Mucosa of gallbladder (tissue), 1 donor: ENCODE results near the gene SLC39A7. TPM values are rescaled to one million over a fixed set of nuclear protein-coding genes. Genes with fewer than 3 reads are reported as not detected.

Experiments
- DNase-seq: peaks from one replicate; pipeline ENCODE4 v3.0.0-alpha.2; 2020; ENCODE audit warnings: low spot score
- total RNA-seq: library from RNA; stranded (reverse); gene quantifications from one replicate; pipeline ENCODE4 v1.2.1, GENCODE V29; 2021
- donor health status: DM: no; HTN: no; CAD: no.

Gene SLC39A7
- total RNA-seq, 1 donor from 2014 or later, result 120 TPM

- DNase-seq, result no peak
Measured at GRCh38 chr6:33170176-33171015, 30.3 kb upstream of the SLC39A7 start.

DNA sequence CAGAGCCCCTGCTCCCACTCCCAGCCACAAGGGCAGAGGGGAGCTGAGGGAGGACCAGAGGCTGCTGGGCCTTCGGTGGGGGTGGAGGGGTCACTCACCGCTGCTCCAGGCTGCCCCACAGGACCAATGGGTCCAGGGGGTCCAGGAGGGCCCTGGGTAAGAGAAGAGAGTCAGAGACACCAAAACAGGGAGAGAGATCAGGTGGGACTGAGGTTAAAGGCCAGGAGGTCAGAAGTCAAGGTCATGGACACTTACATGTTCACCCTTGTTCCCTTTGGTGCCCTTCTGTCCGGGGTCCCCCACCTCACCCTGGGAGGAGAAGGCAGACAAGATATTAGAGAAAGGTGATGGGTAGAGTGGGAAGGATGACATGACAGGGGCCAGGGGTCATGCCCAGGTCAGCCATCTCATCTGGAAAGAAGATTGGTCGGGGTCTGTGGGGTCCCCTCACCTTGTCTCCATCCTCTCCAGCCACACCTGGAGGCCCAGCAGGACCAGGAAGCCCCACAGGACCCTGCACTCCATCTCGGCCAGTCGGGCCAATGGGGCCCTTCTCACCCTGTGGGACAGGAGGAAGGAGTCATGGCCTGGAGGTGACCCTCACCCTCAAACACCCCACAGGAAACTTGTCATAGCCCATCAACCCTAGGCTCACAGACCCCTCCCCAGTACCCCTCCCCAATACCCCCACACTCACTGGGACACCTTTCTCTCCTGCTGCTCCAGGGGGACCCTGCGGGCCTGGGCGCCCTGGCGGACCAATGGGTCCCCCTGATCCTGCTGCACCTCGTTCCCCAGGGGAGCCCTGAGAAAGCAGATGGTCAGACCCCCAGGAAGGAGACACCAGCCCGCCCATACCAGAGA, 29.4 kb upstream of the SLC39A7 start:
- no peak for DNase-seq

DNA sequence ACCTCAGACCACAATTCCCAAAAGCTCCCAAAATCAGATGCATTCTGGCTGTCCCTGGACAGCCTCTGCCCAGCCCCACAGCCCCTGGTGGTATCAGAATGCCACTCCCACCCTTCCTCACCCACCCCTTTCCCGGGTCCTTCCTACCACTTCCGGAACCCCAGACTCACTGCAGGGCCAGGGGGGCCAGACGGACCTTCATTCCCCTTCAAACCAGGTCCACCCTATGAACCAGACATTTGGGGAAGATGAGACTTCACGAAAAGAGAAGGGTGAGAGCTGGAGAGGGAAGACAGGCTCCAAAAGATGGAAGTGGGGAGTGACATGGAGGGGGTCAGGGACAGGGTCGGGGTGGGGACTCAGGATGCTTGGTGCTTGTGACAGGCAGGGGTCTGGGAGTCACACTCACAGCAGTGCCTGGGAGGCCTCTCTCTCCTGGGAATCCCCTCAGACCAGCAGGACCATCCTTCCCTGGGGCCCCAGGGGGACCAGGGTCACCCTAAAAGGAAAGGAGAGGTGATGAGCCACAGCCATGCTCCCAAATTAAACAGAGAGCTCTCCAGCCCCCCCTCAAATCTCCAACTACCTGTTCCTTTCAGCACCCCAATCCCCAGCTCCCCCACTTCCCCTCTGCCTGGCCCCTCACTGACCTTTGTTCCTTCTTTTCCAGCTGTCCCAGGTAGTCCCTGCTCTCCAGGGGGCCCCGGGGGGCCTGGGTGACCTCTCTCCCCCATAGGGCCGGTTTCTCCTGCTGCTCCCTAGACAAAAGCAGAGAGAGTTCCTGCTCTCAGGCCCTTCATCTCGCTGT, 28.6 kb upstream of the SLC39A7 start:
- no peak for DNase-seq

- DNase-seq, result no peak
Measured at GRCh38 chr6:33172688-33173534, 27.8 kb upstream of the SLC39A7 start.

- DNase-seq, result no peak
Measured at GRCh38 chr6:33173535-33174180, 27.0 kb upstream of the SLC39A7 start.

GRCh38 chr6:33174784-33175183, 25.9 kb upstream of the SLC39A7 start:
- no peak for DNase-seq

- DNase-seq, result no peak
Measured at GRCh38 chr6:33175436-33176069, 25.1 kb upstream of the SLC39A7 start.

DNA sequence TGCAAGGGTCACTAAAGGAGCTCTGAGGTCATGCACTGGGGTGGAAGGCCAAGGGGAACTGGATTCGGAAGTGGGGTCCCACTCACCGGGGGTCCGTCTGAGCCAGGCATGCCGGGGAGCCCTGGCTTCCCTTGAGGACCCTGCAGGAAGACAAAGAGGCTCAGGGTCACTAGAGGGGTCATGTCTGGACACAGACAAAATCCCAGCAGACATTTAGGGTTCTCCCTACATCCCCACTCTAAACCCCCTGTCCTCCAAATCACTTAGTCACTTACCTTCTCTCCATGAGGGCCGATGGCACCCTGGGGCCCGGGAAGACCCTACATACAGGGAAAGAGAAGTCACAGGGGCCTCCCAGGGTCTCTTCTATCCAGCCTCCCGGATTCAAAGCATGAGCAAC, 23.8 kb upstream of the SLC39A7 start:
- DNase-seq, result no peak

GRCh38 chr6:33177552-33178446, 22.9 kb upstream of the SLC39A7 start:
- DNase-seq, result no peak

DNA sequence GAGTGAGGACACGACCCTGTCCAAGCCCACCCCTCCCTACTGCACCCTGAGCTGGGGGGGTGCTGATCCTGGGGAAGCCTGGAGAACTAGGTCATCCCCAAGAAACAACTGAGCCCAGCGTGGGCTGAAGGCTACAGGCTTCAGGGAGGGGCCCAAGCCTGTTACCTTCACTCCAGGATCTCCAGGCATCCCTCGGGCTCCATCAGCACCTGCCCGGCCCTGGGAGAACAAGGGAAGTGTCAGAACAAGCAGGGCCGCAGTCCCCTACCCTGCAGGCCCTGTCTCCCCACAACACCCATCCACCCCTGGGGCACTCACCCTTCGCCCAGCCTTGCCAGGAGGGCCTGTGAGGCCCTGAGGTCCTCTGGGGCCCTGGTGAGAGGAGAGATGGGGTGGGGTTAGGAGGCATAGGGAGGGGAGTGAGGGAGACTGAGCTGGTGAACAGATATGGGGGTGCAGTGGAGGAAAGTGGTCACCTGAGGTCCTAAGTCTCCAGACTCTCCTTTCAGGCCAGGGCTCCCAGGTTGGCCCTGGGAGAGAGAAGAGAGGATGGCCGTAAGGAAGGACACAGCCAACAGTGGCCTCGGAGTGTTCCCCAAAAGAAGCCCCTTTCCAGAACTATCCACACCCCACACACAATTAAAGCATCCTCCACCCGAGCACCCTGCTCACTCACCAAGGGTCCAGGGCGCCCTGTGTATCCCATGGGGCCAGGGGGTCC, 21.8 kb upstream of the SLC39A7 start:
- DNase-seq, result no peak

DNA sequence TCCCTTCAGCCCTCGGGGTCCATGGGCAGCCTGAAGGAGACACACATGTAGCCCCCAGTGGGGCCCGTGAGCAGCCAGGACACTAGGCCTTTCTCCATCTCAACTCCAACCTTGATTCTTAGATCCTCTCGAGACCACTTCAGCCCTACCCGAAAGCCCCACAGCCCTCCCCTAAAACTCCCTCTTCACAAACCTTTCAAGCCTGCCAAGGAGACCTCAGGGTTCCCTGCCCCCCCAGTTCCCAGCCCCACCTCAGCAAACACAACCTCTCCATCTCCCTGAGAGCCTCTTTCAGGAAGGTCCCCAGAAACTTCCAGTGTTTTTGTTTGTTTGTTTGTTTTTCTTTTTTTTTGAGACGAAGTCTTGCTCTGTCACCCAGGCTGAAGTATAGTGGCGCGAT, 19.5 kb upstream of the SLC39A7 start:
- DNase-seq, result no peak

DNA sequence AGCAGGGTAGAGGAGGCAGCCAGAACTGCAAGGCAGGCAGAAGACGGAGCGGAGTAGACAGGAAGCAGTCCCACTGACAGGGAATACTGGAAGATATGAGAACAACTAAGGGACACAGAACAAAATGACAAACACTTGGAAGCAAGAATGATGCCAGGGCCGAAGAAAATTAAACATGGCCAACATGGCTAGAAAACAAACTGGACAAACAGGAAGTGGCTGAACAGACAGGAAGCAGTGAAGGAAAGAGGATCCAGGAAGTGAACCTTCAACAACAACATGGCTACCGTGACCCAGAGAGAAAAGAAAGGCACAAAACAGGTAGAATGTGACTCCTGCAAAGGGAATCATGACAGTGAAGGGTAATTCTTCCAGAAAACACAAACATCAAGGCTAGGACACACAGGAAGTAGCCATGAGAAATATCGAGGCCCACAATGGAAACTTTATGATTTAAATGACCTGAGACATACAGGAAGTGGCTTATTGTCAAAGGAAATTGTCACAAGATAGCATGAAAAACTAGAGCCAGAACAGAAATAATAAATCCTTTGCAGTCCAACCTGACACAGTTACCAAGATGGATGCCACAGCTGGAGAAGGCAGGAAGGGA, 17.5 kb upstream of the SLC39A7 start:
- no peak for DNase-seq

GRCh38 chr6:33185190-33185589, 15.5 kb upstream of the SLC39A7 start:
- DNase-seq, result no peak

DNA sequence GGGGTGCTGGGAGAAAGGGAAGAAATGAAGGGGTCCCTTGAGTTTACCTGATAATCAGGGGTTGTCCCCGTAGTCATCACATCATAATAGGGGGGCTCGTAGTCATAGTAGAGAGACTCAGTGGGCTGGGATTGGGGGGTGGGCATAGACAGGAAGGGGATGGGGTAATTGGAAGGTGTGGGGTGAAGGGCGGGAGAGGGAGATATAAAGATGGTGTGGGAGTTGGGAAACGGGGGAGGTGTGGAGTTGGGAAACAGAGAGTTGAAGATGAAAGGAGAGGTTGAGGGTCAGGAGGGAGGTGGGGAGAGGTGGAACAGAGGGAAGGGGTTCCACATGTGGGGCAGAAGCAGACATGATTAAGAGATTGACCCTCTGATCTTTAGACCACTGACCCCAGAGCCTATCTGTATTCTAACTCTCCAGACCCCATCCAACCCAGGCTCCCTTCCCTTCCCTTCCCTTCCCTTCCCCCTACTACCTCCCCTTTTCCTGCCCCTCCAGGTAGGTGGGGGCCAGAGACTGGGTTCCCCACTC, 14.9 kb upstream of the SLC39A7 start:
- no peak for DNase-seq

GRCh38 chr6:33187809-33188208, 12.9 kb upstream of the SLC39A7 start:
- no peak for DNase-seq

DNA sequence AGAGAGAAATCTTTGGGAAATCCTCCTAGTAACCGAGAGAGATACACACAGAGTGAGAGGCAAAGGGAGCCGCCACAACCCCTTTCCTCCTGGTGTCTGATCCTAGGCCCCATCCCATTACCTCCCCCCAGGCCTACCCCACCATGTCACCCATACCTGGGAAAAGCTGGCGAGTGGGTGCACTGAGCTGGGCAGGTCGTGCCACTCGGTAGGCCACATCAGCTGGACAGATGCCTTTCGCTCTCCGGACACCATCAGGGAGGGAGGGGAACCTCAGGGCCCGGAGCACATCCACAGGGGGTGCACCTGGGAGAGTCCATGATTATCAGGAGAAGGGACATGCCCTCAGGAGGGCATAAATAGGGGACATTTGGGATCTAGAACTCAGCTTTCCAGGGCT, 11.5 kb upstream of the SLC39A7 start:
- DNase-seq, result no peak

GRCh38 chr6:33189625-33190448, 10.8 kb upstream of the SLC39A7 start:
- DNase-seq, result no peak
